Left renal pelvis (tissue), 4 donors: ENCODE results near the gene TMX3. TPM values are rescaled to one million over a fixed set of nuclear protein-coding genes. Genes with fewer than 3 reads are reported as not detected.

Source experiments
- polyA plus RNA-seq, 4 donors: library from polyadenylated mRNA; unstranded; fragments of 120-200 nt; gene quantifications; one replicate each; pipeline ENCODE4 v1.2.1, GENCODE V29; 2013; ENCODE audit not compliant: insufficient read length in 4 of 4

The TMX3 gene
- polyA plus RNA-seq, 4 donors = 51.2 to 86.3 (median 69.1) TPM

Other genes with a start within 250 kb of the TMX3 start
- 1 to 10 TPM; 4.1 to 8.5 (median 7.7) TPM for gene CCDC102B, start 83.0 kb upstream of the TMX3 start, polyA plus RNA-seq